GM19025 (cell line): ENCODE measurements around the gene VWCE.
A peak's percentile ranks its signal among the peaks of the same experiment; 100 is the strongest.

Experiments used
- ATAC-seq: cut with Tn5 transposase; IDR thresholded peaks from one replicate; pipeline ENCODE4 v1.9.1; 2021; ENCODE audit warnings: mild to moderate bottlenecking, low read depth, moderate library complexity; ENCODE audit not compliant: unreplicated experiment

The VWCE gene

DNA sequence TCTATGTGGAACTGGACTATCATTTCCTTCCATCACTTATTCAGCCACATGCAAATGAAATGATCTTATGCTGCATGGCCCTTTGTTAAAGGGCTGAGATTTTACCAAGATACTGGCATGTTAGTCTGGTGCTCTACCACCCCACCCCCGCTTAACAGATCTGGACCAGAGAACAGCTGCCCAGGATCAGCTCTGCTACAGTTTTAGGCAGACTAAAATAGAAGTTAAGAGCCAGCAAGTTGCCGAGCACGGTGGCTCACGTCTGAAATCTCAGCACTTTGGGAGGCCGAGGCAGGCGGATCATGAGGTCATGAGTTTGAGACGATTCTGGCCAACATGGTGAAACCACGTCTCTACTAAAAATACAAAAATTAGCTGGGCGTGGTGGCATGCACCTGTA lies 33.2 kb upstream of the VWCE start:
- ATAC-seq: no peak

DNA sequence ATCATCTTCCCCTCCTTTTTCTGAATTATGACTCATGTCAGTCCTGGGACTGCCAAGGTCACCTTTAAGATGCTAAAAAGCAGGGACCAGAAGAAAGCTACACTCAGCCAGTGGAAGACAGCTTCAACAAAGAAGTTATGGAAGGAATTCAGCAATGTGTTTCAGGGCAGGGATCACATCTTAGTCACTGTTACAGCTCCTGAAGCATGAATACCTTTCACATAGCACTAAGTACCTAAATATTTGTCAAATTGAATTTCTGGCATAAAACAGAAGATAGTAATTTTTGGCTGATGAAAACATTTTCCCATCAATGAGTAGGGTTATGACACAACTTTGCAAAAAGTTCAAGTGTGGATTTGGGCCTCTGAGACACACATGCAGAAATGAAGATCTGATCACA lies 32.6 kb upstream of the VWCE start:
- ATAC-seq: no peak

DNA sequence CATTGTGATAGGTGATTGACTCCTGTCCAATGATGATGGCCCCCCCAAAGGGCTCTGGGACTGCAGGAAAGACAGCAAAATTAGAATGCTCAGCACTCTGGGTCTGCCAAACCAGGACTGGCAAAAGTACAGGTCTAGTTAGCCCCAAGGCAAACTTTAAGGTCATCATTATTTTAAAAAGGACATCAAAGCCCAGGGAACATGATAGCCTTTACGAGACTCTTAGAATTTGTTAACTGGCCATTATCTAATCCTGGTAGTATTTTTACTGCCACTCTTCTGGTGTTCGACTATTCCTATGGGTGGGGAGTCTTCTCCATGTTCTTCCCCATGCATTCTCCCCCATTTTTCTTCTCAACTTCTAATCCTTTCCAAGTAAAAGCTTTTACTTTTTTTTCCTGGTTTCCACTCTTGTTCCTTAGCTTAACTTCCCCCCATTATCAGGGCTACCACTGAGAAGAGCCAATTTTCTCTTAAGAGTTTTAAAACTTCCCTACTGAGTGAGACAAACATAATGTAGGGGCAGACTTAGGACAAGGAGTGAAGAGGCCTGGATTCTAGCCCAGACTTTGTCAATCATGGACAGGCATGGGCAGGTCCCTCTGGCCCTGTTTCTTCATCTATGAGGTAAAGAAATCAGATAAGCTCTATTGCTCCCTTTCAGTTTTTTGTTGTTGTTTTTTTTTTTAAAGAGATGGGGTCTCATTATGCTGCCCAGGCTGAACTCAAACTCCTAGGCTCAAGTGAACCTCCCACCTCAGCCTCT lies 30.7 kb upstream of the VWCE start:
- ATAC-seq: no peak

DNA sequence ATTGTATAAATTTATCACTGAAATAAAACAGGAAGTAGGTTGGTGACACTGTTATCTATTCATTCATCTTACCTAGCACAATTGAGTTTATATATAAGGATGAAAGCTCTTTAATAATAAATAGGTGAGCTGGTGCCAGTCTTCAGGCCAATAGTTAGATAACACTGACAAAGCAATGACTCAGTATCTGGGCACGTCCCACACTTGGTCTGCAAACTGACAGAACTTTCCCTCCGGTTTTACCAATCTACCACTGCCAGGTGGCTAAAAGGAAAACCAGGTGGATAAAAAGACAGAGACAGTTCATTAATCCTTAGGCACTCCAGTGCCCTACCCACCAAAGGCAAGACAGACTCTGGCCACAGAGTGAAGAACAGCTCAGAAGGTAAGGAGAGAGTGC lies 20.1 kb upstream of the VWCE start:
- ATAC-seq: no peak

DNA sequence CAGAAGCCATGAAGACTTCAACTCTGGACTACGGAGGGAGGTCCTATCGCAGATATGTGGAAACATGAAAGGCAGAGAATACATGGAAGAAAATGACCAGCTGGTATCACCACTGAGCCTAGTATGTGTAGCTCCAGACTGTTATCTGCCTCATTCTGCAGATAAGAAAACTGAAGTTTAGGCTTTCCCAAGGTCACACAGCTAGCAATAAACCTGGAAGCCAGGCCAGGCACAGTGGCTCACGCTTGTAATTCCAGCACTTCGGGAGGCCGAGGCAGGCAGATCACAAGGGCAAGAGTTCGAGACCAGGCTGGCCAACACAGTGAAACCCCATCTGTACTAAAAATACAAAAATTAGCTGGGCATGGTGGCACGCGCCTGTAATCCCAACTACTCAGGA lies 15.6 kb upstream of the VWCE start:
- ATAC-seq: no peak

DNA sequence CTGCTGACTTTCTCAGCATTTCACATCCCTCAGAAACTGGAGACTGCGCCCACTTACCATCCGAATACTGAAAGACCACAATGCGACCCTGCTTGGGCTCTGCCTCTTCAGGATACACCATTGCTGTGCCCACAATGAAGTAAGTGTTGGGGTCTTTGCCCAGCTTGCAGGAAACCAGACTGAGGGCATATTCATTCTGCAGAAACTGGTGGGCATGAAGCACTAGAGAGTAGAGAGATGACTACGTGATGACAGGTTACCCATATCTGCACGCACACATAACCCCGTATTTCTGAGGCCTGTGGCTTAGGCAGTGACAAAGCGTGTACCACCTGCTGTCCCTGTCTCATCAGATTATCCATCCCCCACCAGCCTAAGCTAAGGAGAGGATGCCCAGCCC lies 14.6 kb upstream of the VWCE start:
- ATAC-seq: no peak

DNA sequence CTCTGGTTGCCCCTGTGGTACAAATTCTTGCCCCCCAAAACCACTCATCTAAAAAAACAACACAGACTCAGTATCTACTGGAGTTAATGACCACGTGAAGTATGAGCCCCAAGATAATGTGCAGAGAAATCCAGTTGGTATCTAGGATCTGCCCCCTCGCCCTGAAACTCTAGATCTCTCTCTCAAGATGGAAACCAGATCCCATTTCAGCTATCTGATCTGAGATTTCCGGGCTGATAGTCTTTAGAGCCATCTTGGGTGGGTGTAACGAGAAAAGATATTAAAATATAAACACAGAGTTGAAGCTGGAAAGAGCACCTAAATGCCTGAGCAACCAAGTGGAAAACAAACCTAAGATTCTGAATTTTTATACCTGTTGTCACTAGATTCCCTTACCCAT lies 14.0 kb upstream of the VWCE start:
- ATAC-seq: no peak

DNA sequence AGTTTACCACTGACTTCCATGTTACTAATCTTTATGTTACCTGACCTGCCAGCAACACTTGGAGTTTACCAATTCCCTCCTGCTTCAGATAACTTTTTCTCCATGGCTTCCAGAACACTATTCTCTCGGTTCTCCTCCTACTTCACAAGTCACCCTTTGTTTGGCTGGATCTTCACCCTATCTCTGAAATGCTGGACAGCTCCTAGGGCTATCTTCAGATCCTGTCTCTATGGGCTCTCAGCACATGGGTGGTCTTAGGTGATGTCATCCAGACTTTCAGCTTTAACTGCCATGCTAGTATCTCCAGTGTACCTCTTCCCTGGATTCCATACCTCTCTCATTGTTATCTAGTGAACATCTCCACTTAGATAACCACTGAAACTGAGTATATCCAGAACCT lies 12.2 kb upstream of the VWCE start:
- no peak for ATAC-seq

DNA sequence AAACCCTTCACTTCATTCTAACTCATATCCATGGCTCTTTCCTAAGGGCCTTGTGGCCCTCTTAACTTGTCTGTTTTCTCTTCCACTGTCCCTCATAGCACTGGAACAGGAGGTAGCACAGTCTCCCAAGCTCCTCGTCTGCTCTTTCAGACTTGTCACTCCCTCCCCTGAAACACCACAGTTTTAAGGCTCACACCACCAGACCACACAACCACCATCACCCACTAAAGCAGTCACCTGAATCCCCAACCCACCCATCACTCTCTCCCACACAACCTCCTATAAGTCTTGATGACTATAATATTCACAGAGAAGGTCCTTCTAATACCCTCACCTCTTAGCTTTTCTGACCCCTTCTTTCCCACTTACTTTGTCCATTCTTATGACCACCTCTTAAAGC lies 11.1 kb upstream of the VWCE start:
- no peak for ATAC-seq

DNA sequence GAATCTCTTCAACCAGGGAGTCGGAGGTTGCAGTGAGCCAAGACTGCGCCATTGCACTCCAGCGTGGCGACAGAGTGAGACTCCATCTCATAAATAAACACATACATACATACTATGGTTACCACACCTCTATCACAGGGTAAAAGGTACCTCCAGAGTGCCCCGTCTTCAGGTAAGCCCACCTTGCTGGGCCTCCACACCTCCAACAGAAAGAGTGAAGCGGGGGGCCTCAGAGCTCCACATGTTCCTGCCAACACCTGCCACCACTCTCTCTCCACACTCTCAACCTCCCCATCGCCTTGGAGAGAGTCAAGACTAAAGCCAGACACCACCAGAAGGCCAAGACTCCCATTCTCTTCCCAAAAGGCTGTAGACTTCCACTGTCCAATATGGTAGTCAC lies 10.3 kb upstream of the VWCE start:
- no peak for ATAC-seq

DNA sequence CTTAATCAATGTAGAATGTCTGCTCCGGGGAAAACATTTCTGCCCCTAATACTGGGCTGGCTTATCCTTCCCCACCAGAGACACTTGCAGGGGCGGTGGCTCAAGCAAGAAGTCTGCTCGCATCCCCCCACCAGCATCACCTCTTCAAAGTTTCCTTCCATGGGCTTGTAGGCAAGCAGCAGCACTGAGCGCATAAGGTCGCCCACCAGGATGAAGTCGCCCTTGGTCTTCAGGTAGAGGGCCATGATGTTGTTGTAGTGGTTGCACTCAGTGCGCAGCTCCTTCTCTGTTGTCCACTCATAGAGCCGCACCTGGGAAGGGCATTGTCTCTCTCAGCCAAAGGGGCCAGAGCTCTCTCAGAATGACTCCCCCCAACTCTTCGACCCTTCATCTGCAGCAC lies 8.6 kb upstream of the VWCE start:
- no peak for ATAC-seq

DNA sequence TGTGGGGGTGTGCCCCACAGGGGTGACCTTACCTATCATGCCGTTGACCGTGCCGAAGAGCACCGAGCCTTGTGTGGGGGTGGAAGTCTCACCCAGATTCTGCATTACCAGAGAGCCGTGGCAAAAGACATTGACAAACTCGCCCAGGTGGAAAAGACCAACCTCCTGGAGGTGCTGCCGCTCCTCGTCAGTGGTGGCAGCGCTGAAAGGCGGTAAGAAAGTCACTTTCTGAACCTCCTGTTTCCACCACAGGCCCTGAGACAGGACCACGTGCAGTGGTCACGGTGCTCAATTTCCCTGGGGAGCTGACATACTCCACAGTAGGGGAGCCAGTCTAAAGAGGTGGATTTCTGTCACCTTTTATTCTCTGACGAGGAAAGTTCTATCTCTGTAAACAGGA lies 7.4 kb upstream of the VWCE start:
- ATAC-seq: no peak

DNA sequence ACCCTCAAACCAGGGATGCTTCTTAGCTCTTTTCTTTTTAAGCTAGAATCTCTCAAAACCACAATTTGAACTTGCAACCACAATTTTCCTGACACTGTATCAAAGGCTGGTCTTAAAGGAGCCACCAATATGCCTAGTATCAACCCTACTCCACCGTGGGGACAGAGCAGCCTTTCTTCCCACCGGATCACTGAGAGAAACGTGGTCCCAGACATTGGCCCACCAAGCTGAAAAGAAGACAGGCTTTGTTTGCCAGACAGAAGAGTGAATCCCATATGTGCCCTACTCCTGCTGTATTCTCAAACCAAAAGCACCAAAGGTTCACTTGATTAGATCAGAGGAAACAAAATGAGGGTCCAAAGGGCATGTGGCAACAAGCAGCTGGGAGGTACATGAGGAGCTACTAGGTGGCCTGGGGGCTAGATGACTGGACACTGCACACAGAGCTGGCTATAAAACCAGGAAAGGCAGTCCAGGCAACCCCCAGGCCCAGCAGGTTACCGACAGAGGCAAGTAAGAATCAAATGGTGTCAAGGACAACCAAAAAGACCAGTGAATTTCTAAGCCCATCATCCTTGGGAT lies 3.6 kb upstream of the VWCE start:
- ATAC-seq: no peak

DNA sequence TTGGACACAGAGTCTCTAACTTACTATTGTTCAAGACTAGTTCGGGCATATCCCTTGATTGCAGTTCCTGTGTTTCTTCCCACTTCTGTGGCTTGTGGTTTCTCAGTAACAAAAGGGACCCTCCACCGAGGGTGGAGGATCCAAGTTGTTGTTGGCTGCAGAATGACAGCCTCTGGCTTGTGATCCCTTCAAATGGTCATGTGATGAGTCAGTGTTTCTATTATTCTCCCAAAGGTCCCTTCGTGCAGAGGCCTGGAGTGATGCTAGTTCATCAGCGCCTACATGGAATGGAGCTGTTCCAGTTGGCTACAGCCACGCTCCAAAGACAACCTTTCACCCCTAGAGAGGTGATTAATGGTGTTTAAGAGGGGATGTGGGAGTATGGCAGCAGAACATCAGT lies 2.6 kb upstream of the VWCE start:
- ATAC-seq: no peak

DNA sequence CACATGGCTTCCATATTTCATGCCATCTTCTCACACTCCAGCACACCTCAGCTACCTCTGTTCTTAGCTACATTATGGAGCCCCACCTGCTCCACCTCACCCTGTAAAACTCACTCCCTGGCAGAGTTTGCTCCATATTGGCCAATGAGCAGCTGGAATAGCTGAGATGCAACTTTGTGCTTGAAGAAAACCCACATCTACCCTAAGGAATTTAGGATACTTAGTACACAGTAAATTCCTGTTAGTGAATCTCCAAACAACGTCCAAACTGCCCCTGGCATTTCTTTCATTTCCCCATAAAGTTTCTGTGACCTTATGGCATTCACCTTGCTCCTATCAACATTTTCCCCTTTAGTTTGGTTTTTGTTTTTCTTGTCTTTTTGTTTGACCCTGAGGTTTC lies 2.2 kb upstream of the VWCE start:
- ATAC-seq: no peak

DNA sequence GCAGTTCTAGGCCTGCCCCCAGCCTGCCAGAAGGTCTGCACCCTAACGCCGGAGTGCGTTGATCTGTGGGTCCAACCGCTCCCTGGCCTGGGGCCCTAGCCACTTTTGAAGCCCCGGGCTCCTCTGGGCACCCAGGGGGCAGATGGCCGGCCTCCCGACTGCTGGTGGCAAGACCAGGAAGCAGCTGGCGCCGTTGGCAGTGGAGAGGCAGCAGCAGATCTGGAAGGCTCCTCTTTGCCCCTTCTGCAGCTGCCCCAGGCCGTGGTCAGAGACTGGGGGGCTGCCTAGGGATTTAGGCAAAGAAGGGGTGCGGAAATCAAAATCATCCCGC lies 445 bp upstream of the VWCE start:
- no peak for ATAC-seq

DNA sequence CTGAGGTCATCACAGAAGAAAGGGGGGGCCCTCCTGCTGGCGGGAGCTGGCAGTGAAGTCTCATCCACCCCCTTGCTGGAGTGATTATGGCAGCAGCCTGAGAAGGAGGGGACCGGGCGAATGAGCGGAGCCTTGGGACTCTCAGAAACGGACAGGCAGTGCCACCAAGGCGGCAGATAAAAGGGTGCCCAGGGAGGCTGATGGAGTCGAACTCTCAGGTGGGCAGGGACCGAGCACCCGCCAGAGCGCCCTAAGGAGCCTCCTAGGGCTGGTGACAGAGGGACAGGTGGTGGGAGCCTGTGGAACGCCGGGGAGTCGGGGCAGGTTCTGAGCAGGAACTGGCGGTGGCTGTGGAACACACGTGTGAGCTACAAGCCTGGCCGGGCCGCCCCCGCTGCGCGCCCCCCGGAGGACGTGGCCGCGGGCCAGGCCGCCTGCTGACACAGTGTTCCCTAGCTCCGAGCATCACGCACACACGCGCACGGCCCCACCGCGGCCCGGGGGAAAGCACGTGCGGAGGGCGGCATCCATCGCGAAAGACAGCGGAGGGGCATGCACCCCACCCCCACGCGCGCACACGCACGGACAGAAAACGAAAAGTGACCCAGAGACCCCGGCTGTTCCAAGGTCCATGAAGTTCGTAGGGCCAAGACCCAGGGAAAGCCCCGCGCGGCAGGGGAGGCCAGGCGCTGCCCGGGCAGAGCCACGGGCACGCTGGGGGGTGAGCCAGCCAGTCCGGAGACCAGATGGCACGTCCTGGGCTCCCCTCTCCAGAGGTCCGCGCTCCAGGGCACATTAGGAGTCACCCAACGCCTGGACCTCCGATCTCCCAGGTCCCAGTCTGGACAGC lies 1.0 kb downstream of the VWCE start:
- ATAC-seq: peak; percentile 38

DNA sequence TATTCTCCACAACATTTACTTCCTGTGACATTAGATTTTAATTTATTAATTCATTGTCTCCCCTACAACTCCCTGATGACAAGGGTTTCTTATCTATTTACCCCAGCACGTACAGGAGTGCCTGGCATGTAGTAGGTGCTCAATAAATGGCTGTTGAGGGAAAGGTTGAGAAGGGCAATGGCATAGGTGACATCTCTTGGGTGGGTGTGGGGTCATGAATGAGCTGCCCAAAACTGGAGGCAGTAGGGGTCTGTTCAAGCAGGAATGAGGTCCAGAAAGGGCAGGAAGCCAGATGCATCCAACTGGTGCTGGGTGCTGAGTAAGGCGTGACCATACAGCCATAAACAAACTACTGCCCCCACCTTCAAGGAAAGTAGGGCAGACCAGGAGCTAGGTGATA lies 2.8 kb downstream of the VWCE start:
- ATAC-seq: no peak

DNA sequence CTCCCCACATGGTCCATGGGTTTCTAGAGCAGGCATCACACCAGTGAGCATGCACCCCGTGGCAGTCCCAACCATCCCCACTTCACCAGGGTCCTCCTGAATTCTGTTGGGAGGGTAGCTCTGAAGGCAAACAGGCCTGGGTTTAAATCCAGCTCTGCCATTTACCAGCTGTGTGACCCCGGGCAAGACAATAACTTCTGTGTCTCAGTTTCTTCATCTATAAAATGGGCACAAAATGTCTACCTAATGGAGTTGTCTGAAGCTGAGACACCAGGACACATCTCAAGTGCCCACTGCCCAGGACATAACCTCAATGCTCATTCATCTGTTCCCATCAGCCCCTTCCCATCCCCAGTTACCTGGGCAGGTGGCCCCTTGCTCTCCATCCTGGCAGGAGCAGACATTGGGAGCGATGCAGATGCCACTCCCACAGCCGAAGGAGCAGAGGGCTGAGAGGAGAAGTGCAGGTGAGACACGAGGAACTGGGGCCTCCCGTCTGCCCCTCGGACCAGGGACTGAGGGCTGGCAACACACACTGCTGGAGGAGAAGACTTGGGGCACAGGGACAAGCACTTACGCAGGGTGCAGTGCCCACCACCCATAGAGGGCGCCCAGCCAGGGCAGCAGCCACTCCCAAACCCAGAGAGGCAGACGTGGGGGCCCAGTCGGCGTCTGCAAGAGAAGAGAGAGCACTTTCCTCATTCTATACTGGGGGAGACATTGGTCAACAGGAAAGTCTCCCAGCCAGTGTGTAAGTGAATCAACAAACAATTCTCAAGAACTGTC lies 4.0 kb downstream of the VWCE start:
- no peak for ATAC-seq

DNA sequence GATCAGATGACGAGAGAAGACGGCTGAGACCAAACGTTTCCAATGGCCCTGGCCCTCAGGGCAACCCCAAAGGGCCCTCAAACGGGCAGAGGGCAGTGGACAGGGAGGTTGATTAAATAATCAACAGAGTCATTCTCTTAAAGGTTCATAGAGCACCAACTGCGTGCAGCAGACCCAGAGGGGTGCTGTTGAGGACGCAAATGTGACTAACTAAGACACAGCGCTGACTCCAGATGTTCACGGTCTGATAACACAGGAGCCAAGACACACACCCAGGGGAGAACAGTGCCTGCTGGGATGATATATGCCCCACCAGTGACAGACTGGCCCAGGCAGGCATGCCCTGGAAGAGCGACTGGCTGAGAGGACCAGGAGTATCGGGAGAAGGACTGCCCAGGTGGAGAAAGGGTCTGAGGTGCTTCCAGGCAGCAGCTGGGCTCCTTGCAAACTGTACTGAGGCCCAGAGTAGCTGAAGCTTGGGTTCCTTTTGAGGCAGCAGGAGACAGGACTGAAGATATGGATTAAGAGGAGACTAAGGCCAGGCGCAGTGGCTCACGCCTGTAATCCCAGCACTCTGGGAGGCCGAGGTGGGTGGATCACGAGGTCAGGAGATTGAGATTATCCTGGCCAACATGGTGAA lies 7.7 kb downstream of the VWCE start:
- ATAC-seq: no peak

DNA sequence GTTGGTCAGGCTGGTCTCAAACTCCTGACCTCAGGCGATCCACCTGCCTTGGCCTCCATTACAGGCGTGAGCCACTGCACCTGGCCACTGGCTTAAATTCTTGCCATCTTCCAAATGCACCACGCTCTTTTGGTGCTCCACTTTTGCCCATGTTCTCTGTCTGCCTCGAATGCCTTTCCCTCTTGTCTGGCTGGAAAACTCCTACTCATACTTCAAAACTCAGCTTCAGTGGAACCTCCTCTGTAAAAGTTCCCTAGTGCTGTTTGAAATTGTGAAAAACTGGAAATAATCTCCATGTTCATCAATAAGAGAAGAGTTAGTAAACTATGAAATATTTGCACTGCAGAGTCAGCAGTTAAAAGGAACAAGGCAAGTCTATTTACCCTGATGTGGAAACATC lies 11.5 kb downstream of the VWCE start:
- ATAC-seq: no peak
